ENCODE data around the gene CBR4.

DNA sequence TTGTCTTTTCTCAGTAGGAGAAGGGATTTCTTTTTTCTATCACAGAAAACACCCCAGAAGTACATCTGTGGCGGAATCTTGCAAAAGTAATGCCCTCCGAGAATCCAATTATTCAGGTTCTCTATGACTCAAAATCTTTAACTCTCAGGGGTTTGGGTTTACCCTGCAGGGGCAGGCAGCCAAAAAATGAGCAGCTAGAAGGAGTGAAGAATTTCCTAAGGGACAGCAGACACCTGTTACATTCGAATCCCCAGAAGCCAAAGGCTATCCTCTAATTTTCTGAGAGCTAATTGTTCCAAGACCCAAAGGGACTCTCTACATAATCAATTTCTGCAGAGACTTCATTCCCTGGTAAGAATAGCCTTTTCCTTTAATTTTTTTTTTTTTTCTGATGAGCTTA is 27.5 kb upstream of the CBR4 start:
- no peak for TF ChIP-seq POLR2A (IDR thresholded peaks at IDR 0.05)
- TF ChIP-seq, protein P1, sequence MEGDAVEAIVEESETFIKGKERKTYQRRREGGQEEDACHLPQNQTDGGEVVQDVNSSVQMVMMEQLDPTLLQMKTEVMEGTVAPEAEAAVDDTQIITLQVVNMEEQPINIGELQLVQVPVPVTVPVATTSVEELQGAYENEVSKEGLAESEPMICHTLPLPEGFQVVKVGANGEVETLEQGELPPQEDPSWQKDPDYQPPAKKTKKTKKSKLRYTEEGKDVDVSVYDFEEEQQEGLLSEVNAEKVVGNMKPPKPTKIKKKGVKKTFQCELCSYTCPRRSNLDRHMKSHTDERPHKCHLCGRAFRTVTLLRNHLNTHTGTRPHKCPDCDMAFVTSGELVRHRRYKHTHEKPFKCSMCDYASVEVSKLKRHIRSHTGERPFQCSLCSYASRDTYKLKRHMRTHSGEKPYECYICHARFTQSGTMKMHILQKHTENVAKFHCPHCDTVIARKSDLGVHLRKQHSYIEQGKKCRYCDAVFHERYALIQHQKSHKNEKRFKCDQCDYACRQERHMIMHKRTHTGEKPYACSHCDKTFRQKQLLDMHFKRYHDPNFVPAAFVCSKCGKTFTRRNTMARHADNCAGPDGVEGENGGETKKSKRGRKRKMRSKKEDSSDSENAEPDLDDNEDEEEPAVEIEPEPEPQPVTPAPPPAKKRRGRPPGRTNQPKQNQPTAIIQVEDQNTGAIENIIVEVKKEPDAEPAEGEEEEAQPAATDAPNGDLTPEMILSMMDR (IDR thresholded peaks at IDR 0.05): no peak

Measured in heart left ventricle (tissue), 13 donors.